ENCODE measurements around the gene CXorf65.

The CXorf65 gene

DNA sequence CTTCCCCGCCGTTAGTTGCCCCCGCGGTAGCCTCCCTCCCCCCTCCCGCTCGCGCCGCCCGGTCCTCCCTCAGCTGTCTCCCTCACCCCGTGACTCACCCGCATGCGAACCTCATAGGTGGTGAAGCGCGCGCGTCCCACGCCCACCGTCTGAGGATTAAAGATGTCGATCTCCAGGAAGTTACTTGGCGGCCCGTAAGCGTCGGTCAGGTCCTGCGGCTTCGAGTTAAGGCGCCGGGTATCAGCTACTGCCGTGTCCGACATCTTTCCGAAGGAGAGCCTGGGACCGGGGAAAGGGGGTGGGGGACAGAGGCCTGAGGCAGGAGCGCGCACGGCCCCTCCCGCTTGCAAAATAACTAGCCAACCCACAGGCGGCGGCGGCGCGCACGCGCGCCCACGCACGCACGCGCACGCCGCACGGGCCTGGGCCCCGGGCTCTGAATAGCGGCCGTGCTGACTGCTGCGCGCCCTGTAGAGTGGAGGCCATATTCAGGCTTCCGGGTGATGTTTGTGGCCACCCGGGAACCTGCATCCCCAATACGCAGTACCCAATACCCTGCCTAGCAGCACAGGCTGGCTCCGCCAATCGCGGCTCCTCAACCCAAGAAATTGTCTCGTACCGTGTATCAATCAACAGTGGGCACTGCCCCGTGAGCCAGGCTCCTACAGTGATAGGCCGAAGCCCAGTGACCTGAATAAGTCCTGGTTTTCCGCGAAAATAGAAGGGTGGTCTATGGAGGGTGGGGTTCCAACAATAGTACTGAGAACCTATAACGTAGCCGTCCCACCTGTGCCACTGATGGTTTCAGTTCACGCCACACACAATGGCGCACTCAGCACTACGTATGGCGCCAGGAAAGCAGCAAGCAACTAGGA is 38.3 kb downstream of the CXorf65 start, which contains the start of gene SNX12:
TSS of gene SNX12 (minus strand) at position 291 of the 875 bp plus-strand sequence. CDS start at position 263, 28 bp downstream.
- Histone ChIP-seq H3K9me3 (ENCODE audit: control insufficient read depth in 1 of 2, low read length in 2 of 2) (no peaks in the 10 kb centered on the region), H3K27ac (ENCODE audit: low read depth, low read length) (peak within 1 kb of the TSS; percentile 73), H3K9ac (ENCODE audit: low read depth in 1 of 2, low read length in 2 of 2) (peak within 1 kb of the TSS; percentile 65 to 89), H3K4me1 (ENCODE audit: control insufficient read depth in 1 of 2, insufficient read depth in 2 of 2, low read length in 2 of 2) (peaks cover 0 to 5% of the 10 kb centered on the region in 2 donors), H3K27me3 (ENCODE audit: control insufficient read depth in 1 of 2, insufficient read depth in 2 of 2, low read length in 2 of 2) (no peaks in the 10 kb centered on the region), H3K36me3 (ENCODE audit: control insufficient read depth in 1 of 2, insufficient read depth in 2 of 2, low read length in 2 of 2) (no peaks in the 10 kb centered on the region), H3K4me3 (ENCODE audit: low read depth in 1 of 2, low read length in 2 of 2) (peak within 1 kb of the TSS; percentile 87 to 89)

GRCh38 chrX:71067712-71068043 is 38.9 kb downstream of the CXorf65 start:
- H3K9me3 ChIP-seq (ENCODE audit: control insufficient read depth in 1 of 2, low read length in 2 of 2): no peaks in the 10 kb centered on the region
- peak overlapping the region; percentile 58 to 66 for H3K9ac ChIP-seq (ENCODE audit: low read depth in 1 of 2, low read length in 2 of 2)
- peaks cover 0 to 5% of the 10 kb centered on the region in 2 donors for H3K4me1 ChIP-seq (ENCODE audit: control insufficient read depth in 1 of 2, insufficient read depth in 2 of 2, low read length in 2 of 2)
- H3K27me3 ChIP-seq (ENCODE audit: control insufficient read depth in 1 of 2, insufficient read depth in 2 of 2, low read length in 2 of 2): no peaks in the 10 kb centered on the region
- peak overlapping the region; percentile 87 to 89 for H3K4me3 ChIP-seq (ENCODE audit: low read depth in 1 of 2, low read length in 2 of 2)
- H3K27ac ChIP-seq (ENCODE audit: low read depth, low read length): peak overlapping the region; percentile 73
- H3K36me3 ChIP-seq (ENCODE audit: control insufficient read depth in 1 of 2, insufficient read depth in 2 of 2, low read length in 2 of 2): peaks cover 0 to 2% of the 10 kb centered on the region in 2 donors

DNA sequence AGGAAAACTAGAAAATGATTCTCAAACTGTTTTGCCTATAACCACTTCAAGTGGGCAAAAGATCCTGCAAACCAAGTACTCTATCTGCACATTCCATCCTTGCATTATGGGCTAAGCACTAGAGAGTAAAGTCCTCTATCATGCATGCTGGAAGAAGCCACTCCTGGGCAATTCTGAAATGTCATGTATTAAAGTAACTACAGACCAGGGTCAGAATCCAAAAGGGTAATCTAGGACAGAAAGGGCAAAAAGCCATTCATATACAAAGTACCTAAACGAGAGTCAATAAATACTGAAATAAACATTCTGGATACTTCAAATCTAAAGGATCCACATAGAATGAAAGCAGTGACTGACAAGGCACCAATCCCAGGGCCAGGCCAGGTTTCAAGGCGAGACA is 39.5 kb downstream of the CXorf65 start:
- Histone ChIP-seq H3K9me3 (ENCODE audit: control insufficient read depth in 1 of 2, low read length in 2 of 2) (no peaks in the 10 kb centered on the region), H3K36me3 (ENCODE audit: control insufficient read depth in 1 of 2, insufficient read depth in 2 of 2, low read length in 2 of 2) (peaks cover 0 to 5% of the 10 kb centered on the region in 2 donors), H3K27me3 (ENCODE audit: control insufficient read depth in 1 of 2, insufficient read depth in 2 of 2, low read length in 2 of 2) (no peaks in the 10 kb centered on the region), H3K4me1 (ENCODE audit: control insufficient read depth in 1 of 2, insufficient read depth in 2 of 2, low read length in 2 of 2) (peaks cover 0 to 5% of the 10 kb centered on the region in 2 donors), H3K27ac (ENCODE audit: low read depth, low read length) (no peak overlapping the region), H3K4me3 (ENCODE audit: low read depth in 1 of 2, low read length in 2 of 2) (peak overlapping the region; percentile 87 to 89), H3K9ac (ENCODE audit: low read depth in 1 of 2, low read length in 2 of 2) (peak overlapping the region; percentile 58 to 66)

DNA sequence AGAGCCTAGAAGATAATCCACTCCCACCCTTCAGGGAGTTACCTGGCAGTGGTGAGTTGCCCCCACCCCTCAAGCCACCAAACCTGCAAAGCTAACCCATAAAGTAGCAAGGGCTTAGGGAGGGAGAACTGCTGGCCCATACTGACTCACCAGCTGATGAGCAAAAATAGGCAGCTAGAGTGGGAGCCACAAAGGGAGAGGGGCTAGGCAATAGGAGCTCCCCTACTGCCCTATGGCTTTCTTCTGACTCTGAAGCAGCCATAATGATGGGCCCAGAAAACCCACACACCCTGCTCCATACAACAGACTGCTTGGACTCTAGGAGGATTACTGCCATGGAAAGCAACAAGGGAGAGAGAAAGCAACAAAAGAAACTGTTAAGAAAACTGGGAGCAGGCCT is 46.4 kb downstream of the CXorf65 start:
- Histone ChIP-seq H3K36me3 (ENCODE audit: control insufficient read depth in 1 of 2, insufficient read depth in 2 of 2, low read length in 2 of 2) (peaks cover 4 to 24% of the 10 kb centered on the region in 2 donors), H3K4me1 (ENCODE audit: control insufficient read depth in 1 of 2, insufficient read depth in 2 of 2, low read length in 2 of 2) (no peaks in the 10 kb centered on the region), H3K9ac (ENCODE audit: low read depth in 1 of 2, low read length in 2 of 2) (no peak overlapping the region), H3K4me3 (ENCODE audit: low read depth in 1 of 2, low read length in 2 of 2) (no peak overlapping the region), H3K27ac (ENCODE audit: low read depth, low read length) (no peak overlapping the region), H3K9me3 (ENCODE audit: control insufficient read depth in 1 of 2, low read length in 2 of 2) (no peaks in the 10 kb centered on the region), H3K27me3 (ENCODE audit: control insufficient read depth in 1 of 2, insufficient read depth in 2 of 2, low read length in 2 of 2) (no peaks in the 10 kb centered on the region)

- Histone ChIP-seq H3K27me3 (ENCODE audit: control insufficient read depth in 1 of 2, insufficient read depth in 2 of 2, low read length in 2 of 2) (no peaks in the 10 kb centered on the region), H3K4me3 (ENCODE audit: low read depth in 1 of 2, low read length in 2 of 2) (no peak overlapping the region), H3K4me1 (ENCODE audit: control insufficient read depth in 1 of 2, insufficient read depth in 2 of 2, low read length in 2 of 2) (no peaks in the 10 kb centered on the region), H3K36me3 (ENCODE audit: control insufficient read depth in 1 of 2, insufficient read depth in 2 of 2, low read length in 2 of 2) (peaks cover 4 to 24% of the 10 kb centered on the region in 2 donors), H3K27ac (ENCODE audit: low read depth, low read length) (no peak overlapping the region), H3K9ac (ENCODE audit: low read depth in 1 of 2, low read length in 2 of 2) (no peak overlapping the region), H3K9me3 (ENCODE audit: control insufficient read depth in 1 of 2, low read length in 2 of 2) (no peaks in the 10 kb centered on the region)
Measured at GRCh38 chrX:71057848-71058530, 48.6 kb downstream of the CXorf65 start.

- H3K4me3 ChIP-seq (ENCODE audit: low read depth in 1 of 2, low read length in 2 of 2): no peak overlapping the region
- H3K4me1 ChIP-seq (ENCODE audit: control insufficient read depth in 1 of 2, insufficient read depth in 2 of 2, low read length in 2 of 2): no peaks in the 10 kb centered on the region
- no peaks in the 10 kb centered on the region for H3K27me3 ChIP-seq (ENCODE audit: control insufficient read depth in 1 of 2, insufficient read depth in 2 of 2, low read length in 2 of 2)
- H3K27ac ChIP-seq (ENCODE audit: low read depth, low read length): no peak overlapping the region
- no peak overlapping the region for H3K9ac ChIP-seq (ENCODE audit: low read depth in 1 of 2, low read length in 2 of 2)
- H3K36me3 ChIP-seq (ENCODE audit: control insufficient read depth in 1 of 2, insufficient read depth in 2 of 2, low read length in 2 of 2): peaks cover 4 to 18% of the 10 kb centered on the region in 2 donors
- no peaks in the 10 kb centered on the region for H3K9me3 ChIP-seq (ENCODE audit: control insufficient read depth in 1 of 2, low read length in 2 of 2)
Measured at GRCh38 chrX:71056867-71057266, 49.7 kb downstream of the CXorf65 start.
